Measurements from ENCODE around the gene PPP1R27.

The PPP1R27 gene

DNA sequence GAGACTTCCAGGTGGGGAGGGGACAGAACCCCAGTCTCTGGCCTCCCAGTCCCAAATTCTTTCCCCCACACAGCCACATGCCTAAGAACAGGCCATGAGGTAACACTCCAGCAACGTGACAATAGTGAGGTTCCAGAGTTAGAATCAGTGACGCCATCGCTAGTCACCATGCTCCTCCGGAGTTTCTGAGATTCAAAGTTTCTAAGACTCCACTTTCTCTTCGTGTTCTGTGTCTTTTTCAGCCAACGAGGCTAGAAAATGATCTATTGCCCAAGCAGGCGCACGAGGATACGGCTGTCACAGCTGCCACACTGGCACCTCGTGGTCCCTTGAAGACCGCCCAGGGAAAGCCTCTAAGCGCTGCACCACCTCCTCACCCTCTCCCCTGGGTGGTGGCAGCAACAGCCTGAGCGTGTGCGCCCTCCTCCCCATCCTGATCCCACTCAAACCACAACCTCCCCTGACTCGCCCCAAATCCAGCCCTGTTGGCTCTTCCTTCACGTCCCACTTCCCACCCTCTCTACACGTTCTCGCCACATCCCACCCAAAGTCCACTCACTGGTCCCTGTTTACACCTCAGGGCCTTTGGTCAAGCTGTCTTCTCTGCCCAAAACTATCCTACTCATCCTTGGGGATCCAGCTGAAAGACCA is 2.8 kb downstream of the PPP1R27 start:
- Histone ChIP-seq H3K27ac (peak overlapping the region; percentile 58), H3K9me3 (ENCODE audit: control insufficient read depth, low read length) (no peaks in the 10 kb centered on the region)
- TF ChIP-seq, protein P1, sequence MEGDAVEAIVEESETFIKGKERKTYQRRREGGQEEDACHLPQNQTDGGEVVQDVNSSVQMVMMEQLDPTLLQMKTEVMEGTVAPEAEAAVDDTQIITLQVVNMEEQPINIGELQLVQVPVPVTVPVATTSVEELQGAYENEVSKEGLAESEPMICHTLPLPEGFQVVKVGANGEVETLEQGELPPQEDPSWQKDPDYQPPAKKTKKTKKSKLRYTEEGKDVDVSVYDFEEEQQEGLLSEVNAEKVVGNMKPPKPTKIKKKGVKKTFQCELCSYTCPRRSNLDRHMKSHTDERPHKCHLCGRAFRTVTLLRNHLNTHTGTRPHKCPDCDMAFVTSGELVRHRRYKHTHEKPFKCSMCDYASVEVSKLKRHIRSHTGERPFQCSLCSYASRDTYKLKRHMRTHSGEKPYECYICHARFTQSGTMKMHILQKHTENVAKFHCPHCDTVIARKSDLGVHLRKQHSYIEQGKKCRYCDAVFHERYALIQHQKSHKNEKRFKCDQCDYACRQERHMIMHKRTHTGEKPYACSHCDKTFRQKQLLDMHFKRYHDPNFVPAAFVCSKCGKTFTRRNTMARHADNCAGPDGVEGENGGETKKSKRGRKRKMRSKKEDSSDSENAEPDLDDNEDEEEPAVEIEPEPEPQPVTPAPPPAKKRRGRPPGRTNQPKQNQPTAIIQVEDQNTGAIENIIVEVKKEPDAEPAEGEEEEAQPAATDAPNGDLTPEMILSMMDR (IDR thresholded peaks at IDR 0.05), result no peak

DNA sequence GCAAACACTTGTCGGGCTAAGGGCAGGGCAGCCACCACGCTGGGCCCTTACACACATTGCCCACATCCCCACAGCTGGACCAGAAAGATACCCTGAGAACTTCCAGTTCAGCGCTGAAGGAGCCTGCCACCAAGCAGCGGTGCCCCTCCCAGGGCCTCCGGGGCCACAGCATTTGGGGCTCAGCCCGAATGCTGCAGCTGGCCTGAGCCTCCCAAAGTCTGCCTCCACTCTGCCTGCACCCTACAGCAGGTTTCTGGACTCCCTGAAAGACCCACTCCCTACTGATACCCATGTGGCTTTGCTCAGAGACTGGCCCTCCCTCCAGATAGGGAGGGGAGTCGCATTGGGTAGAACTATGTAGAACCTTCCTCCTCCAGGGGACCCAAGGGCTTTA is 3.3 kb downstream of the PPP1R27 start:
- H3K27ac ChIP-seq, result peak overlapping the region; percentile 58
- peaks cover 6% of the 10 kb centered on the region for H3K4me1 ChIP-seq
- peak overlapping the region; percentile 33 for H2AFZ ChIP-seq
- H3K79me2 ChIP-seq, result peaks cover 27% of the 10 kb centered on the region
- no peaks in the 10 kb centered on the region for H3K9me3 ChIP-seq (ENCODE audit: control insufficient read depth, low read length)
- peak overlapping the region; percentile 99 for H3K4me2 ChIP-seq (ENCODE audit: low read length)
- H3K36me3 ChIP-seq (ENCODE audit: control insufficient read depth, insufficient read depth, low read length), result no peaks in the 10 kb centered on the region
- no peaks in the 10 kb centered on the region for H3K27me3 ChIP-seq (ENCODE audit: control insufficient read depth, insufficient read depth, low read length)
- no peak overlapping the region for H3K9ac ChIP-seq
- TF ChIP-seq, protein P1 (IDR thresholded peaks at IDR 0.05), result no peak
- H3K4me3 ChIP-seq (ENCODE audit: low read depth, low read length), result peak overlapping the region; percentile 75

More for the DNA sequence above, 2.8 kb downstream of the PPP1R27 start:
- peak overlapping the region; percentile 99 for H3K4me2 ChIP-seq (ENCODE audit: low read length)
- H2AFZ ChIP-seq, result peak overlapping the region; percentile 82
- no peaks in the 10 kb centered on the region for H3K27me3 ChIP-seq (ENCODE audit: control insufficient read depth, insufficient read depth, low read length)
- peaks cover 6% of the 10 kb centered on the region for H3K4me1 ChIP-seq
- no peaks in the 10 kb centered on the region for H3K36me3 ChIP-seq (ENCODE audit: control insufficient read depth, insufficient read depth, low read length)
- H3K79me2 ChIP-seq, result peaks cover 27% of the 10 kb centered on the region
- peak overlapping the region; percentile 75 for H3K4me3 ChIP-seq (ENCODE audit: low read depth, low read length)
- H3K9ac ChIP-seq, result no peak overlapping the region

DNA sequence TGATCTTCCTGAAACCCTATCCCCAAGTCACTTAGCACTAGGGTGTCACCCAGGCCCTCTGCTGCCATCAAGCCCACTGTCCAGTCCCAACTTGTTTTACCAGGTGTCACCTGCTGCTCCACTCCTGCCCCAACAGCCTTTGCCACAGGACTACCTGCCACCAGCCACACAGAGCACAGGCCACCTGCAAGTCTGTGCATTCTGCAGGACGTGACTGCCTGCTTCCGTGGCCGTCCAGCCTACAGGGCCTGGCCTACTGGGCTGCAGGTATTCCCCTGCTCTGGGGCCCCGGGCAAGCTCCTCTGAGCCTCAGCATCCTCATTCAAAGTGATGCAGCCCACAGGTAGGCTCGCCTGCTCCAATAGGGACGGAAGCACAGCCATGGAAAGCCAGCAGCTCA is 5.0 kb downstream of the PPP1R27 start:
- Histone ChIP-seq H3K27me3 (ENCODE audit: control insufficient read depth, insufficient read depth, low read length) (no peaks in the 10 kb centered on the region), H3K27ac (no peak overlapping the region), H3K4me2 (ENCODE audit: low read length) (no peak overlapping the region), H3K4me1 (peaks cover 6% of the 10 kb centered on the region), H3K9me3 (ENCODE audit: control insufficient read depth, low read length) (no peaks in the 10 kb centered on the region), H3K79me2 (peaks cover 27% of the 10 kb centered on the region), H3K9ac (no peak overlapping the region), H3K4me3 (ENCODE audit: low read depth, low read length) (no peak overlapping the region), H2AFZ (no peak overlapping the region), H3K36me3 (ENCODE audit: control insufficient read depth, insufficient read depth, low read length) (no peaks in the 10 kb centered on the region)
- TF ChIP-seq, protein P1 (IDR thresholded peaks at IDR 0.05), result no peak

DNA sequence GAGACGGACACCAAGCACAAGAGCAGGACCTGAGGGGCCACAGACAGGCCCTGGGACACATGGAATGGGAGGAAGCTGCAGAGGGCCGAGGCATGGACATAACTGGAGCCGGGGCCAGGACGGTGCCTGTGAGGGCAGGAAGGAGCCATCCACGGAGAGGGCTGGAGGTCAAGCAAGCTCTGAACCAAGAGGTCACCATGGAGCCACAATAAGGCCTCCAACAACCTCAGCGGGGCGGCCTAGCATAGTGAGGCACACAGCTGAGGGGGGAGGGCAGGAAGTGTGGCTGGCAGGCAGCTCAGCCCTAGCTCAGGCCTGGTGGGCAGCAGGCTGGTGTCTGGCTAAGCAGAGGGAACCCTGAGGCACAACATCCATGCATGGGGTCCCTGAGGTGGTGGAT is 6.2 kb downstream of the PPP1R27 start:
- Histone ChIP-seq H3K4me1 (peaks cover 6% of the 10 kb centered on the region), H3K27ac (no peak overlapping the region), H3K36me3 (ENCODE audit: control insufficient read depth, insufficient read depth, low read length) (no peaks in the 10 kb centered on the region), H3K4me3 (ENCODE audit: low read depth, low read length) (no peak overlapping the region), H3K27me3 (ENCODE audit: control insufficient read depth, insufficient read depth, low read length) (no peaks in the 10 kb centered on the region), H2AFZ (no peak overlapping the region), H3K9me3 (ENCODE audit: control insufficient read depth, low read length) (no peaks in the 10 kb centered on the region), H3K79me2 (peaks cover 27% of the 10 kb centered on the region), H3K4me2 (ENCODE audit: low read length) (no peak overlapping the region), H3K9ac (no peak overlapping the region)
- TF ChIP-seq, protein P1 (IDR thresholded peaks at IDR 0.05), result no peak

All from parathyroid adenoma (tissue), 2 donors.